Neural crest cell (in vitro differentiated cells): ENCODE data around the gene TCAP. TPM values are rescaled to one million over a fixed set of nuclear protein-coding genes. Genes with fewer than 3 reads are reported as not detected.
A peak's percentile ranks its signal among the peaks of the same experiment; 100 is the strongest.

Source experiments
- DNase-seq: peaks from one replicate; pipeline ENCODE4 v3.0.0; 2021; ENCODE audit warnings: low read depth, mixed read lengths, low spot score
- H3K27ac Mint-ChIP-seq: one replicate; pipeline ENCODE4 v1.8.0; 2021; ENCODE audit warnings: mild to moderate bottlenecking, mixed read lengths; ENCODE audit not compliant: unreplicated experiment
- H3K27me3 Mint-ChIP-seq: 2 replicates; pipeline ENCODE4 v1.8.0; 2021; ENCODE audit warnings: low read depth, mild to moderate bottlenecking, mixed read lengths
- H3K36me3 Mint-ChIP-seq: 2 replicates; pipeline ENCODE4 v1.8.0; 2021; ENCODE audit warnings: low read depth, mild to moderate bottlenecking, mixed read lengths
- H3K4me1 Mint-ChIP-seq: 2 replicates; pipeline ENCODE4 v1.8.0; 2021; ENCODE audit warnings: mixed read lengths
- H3K4me3 Mint-ChIP-seq: one replicate; pipeline ENCODE4 v1.8.0; 2021; ENCODE audit warnings: mild to moderate bottlenecking, mixed read lengths
- H3K9me3 Mint-ChIP-seq: 2 replicates; pipeline ENCODE4 v1.8.0; 2021; ENCODE audit warnings: mixed read lengths
- total RNA-seq: library from RNA; stranded (reverse); gene quantifications from 2 replicates; pipeline ENCODE4 v1.2.1, GENCODE V29; 2021
- TF ChIP-seq, protein P1 (sequence below): fragments of 200-600 bp; sonication (generic); conservative IDR thresholded peaks from 2 replicates; pipeline ENCODE4 v1.5.0; 2021; ENCODE audit warnings: antibody characterized with exemption, mild to moderate bottlenecking

TCAP gene
- total RNA-seq, 1 donor from 2014 or later = 2.8 TPM

DNA sequence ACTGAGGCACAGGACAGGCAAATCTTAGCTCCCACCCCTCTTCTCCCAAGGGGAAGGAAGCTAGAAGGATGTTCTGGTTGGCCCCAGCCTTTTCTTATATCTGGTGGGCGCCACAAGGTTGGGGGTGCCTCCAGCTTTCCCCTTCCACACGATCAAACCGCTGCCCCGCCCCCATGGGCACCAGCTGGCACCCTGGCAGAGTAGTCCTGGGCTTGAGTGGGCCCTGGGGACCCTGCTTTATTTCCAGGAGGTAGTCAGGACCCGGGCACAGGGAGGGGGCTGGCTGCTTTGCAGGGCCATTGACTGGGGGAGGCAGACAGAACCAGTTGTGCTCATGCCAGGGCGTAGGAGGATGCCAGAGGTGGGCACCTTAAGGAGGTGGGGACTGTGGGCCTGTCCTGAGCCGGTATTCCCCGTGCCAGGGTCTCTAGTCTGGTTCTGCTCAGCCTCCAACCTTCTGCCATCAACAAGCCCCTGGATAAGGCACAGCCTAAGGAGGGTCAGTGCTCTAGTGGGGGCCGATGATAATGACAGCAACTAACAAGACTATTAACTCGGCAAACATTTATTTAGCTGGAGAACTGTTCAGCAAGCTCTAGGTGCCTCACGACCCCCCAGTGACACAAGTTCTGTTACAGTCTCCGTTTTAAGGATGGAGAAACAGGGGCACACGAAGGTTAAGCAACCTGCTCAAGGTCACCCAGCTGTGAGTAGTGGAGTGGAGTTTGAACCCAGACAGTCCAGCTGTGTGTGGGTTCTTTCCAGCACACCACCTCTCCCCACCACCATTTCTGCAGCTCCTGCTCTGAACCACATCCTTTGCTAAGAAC lies 46.0 kb upstream of the TCAP start:
- Mint-ChIP-seq H3K27me3 (peaks cover 90% of the 10 kb centered on the region), H3K36me3 (no peaks in the 10 kb centered on the region), H3K4me3 (peak overlapping the region; percentile 66), H3K27ac (no peak overlapping the region), H3K4me1 (peaks cover 10% of the 10 kb centered on the region), H3K9me3 (no peaks in the 10 kb centered on the region)
- DNase-seq = no peak
- TF ChIP-seq, protein P1, sequence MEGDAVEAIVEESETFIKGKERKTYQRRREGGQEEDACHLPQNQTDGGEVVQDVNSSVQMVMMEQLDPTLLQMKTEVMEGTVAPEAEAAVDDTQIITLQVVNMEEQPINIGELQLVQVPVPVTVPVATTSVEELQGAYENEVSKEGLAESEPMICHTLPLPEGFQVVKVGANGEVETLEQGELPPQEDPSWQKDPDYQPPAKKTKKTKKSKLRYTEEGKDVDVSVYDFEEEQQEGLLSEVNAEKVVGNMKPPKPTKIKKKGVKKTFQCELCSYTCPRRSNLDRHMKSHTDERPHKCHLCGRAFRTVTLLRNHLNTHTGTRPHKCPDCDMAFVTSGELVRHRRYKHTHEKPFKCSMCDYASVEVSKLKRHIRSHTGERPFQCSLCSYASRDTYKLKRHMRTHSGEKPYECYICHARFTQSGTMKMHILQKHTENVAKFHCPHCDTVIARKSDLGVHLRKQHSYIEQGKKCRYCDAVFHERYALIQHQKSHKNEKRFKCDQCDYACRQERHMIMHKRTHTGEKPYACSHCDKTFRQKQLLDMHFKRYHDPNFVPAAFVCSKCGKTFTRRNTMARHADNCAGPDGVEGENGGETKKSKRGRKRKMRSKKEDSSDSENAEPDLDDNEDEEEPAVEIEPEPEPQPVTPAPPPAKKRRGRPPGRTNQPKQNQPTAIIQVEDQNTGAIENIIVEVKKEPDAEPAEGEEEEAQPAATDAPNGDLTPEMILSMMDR = no peak

DNA sequence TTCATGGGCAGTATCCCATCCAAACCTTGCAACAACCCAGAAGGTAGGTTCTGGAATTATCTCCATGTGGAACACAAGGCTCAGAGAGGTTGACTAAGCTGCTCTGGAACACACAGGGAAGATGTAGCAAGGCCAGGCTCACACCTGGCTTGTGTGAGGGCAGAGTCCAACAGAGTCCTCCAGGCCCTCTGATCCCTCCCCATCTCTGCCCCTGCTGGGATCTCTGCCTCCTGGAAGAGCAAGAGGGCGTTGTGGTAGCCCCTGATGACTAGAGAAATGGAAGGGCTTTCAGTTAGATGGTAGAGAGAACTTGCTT lies 45.4 kb upstream of the TCAP start:
- no peak overlapping the region for H3K27ac Mint-ChIP-seq
- H3K9me3 Mint-ChIP-seq = no peaks in the 10 kb centered on the region
- H3K36me3 Mint-ChIP-seq = no peaks in the 10 kb centered on the region
- no peak overlapping the region for H3K4me3 Mint-ChIP-seq
- no peak for DNase-seq
- peaks cover 90% of the 10 kb centered on the region for H3K27me3 Mint-ChIP-seq
- TF ChIP-seq, protein P1 = no peak
- peaks cover 10% of the 10 kb centered on the region for H3K4me1 Mint-ChIP-seq

DNA sequence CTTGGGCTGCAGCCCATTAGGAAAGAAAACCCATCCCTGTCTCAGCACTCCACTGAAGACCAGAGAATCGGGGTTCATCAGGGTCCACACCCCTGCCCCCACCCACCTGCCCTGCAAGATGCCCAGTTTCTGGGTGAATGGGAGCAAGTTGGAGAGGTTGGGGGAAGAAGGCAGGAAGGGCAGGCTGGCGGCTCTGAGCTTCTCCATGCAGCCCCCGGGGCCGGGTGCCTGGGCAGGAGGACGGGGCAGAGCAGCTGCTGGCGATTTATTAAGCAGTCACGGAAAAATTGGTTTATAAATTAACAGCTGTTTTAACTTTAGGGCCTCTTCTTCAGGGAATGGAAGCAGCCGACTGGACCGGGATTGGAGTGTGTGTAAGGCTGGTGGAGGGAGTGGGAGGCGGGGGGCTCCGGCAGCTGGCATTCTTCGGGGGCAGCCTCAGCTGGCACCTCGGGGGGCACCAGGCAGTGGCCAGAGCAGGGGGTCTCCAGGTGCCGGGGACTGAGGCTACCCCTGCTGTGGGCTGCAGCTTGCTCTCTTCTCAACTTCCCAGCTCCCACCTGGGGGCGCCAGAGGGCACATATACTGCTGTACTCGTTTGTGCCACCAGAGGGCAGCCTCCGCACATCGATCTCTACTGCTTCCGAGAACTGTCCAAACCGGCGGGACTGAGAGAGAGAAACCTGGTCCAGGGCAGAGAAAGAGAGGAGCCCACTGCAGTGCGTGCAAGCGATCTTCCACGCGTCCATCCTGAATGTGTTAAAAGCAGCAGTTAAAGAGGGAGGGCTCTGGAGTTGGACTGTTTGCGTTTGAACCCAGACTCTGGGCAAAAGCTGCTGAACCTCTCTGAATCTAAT lies 43.4 kb upstream of the TCAP start:
- TF ChIP-seq, protein P1 = peak; percentile 99
- peak overlapping the region; percentile 48 for H3K4me3 Mint-ChIP-seq
- no peak overlapping the region for H3K27ac Mint-ChIP-seq
- no peaks in the 10 kb centered on the region for H3K36me3 Mint-ChIP-seq
- H3K9me3 Mint-ChIP-seq = no peaks in the 10 kb centered on the region
- H3K4me1 Mint-ChIP-seq = peaks cover 10% of the 10 kb centered on the region
- peak; percentile 98 for DNase-seq
- H3K27me3 Mint-ChIP-seq = peaks cover 90% of the 10 kb centered on the region

DNA sequence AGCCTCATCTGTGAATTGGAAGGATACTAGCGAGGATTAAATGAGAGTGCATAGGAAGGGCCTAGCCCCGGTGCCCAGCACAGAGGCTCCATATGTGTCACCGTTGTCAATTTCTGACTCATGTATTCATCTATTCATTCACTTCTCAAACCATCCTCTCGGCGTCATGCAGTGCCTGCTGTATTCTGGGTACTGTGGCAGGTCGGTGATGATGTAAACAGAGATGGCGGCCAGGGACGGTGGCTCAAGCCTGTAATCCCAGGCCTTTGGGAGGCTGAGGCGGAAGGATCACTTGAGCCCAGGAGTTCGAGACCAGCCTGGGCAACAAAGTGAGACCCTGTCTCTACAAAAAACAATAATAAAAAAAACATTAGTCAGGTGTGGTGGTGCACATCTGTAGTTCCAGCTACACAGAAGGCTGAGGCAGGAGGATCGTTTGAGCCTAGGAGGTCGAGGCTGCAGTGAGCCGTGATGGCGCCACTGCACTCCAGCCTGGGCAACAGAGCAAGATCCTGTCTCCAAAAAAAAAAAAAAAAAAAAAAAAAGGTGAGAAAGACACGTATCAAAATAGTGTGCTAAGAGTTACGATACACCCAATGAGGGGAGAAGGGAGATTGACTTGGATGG lies 42.7 kb upstream of the TCAP start:
- peaks cover 10% of the 10 kb centered on the region for H3K4me1 Mint-ChIP-seq
- TF ChIP-seq, protein P1 = no peak
- no peaks in the 10 kb centered on the region for H3K9me3 Mint-ChIP-seq
- no peak for DNase-seq
- no peak overlapping the region for H3K27ac Mint-ChIP-seq
- no peaks in the 10 kb centered on the region for H3K36me3 Mint-ChIP-seq
- H3K27me3 Mint-ChIP-seq = peaks cover 86% of the 10 kb centered on the region
- H3K4me3 Mint-ChIP-seq = peak overlapping the region; percentile 48

DNA sequence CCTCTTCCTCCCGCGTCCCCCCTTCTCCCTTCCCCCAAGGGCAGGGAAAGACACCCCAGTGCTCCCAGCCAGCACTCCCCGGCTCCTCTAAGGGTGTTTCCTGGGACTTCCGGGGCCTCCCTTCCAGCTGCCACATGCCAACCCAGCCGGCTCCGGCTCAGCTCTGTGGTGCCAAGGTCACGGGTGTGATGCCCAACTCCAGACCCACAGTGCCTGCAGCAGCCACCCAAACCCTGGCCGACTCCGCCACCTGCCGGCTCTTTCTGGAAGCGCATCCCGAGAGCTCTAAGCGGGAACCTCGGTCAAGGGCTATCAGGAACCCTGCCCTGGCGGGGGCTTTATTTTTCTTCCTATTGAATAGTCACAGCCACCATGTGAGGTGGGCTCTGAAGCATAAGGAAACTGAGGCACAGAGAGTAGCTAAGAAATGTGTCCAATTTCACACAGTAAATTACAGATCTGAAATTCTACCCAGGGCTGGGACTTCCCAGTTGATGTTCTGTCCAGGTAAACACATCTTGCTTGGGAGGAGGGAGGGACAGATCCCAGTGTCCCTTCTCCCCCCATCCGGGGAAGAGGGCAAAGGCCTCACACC lies 41.7 kb upstream of the TCAP start:
- DNase-seq = peak; percentile 94
- no peaks in the 10 kb centered on the region for H3K9me3 Mint-ChIP-seq
- peaks cover 90% of the 10 kb centered on the region for H3K27me3 Mint-ChIP-seq
- H3K36me3 Mint-ChIP-seq = no peaks in the 10 kb centered on the region
- TF ChIP-seq, protein P1 = peak; percentile 86
- H3K4me3 Mint-ChIP-seq = peak overlapping the region; percentile 56
- no peak overlapping the region for H3K27ac Mint-ChIP-seq
- H3K4me1 Mint-ChIP-seq = peaks cover 6% of the 10 kb centered on the region
